Liver (tissue), 9 donors: Measurements from ENCODE around the gene ERC2. TPM values are rescaled to one million over a fixed set of nuclear protein-coding genes. Genes with fewer than 3 reads are reported as not detected.

Experiments
- DNase-seq: peaks from one replicate; pipeline ENCODE4 v3.0.0-alpha.2; 2017; ENCODE audit warnings: low spot score
- H3K27ac ChIP-seq, 2 donors: one replicate each; pipeline ENCODE4 v1.7.0; 2013; ENCODE audit warnings: inconsistent platforms in 2 of 2, low read length in 2 of 2, control low read depth in 1 of 2, low read depth in 1 of 2, mild to moderate bottlenecking in 1 of 2
- H3K27me3 ChIP-seq, 4 donors: one replicate each; pipeline versions ENCODE4 v1.6.1 to v1.7.0; 2013; ENCODE audit warnings: low read length in 3 of 4, inconsistent platforms in 1 of 4, mild to moderate bottlenecking in 1 of 4, moderate library complexity in 1 of 4; ENCODE audit not compliant: control insufficient read depth in 4 of 4, insufficient read depth in 4 of 4
- H3K36me3 ChIP-seq, 4 donors: one replicate each; pipeline versions ENCODE4 v1.6.1 to v1.7.0; 2013; ENCODE audit warnings: low read length in 3 of 4, mild to moderate bottlenecking in 3 of 4, low read depth in 1 of 4, moderate library complexity in 1 of 4; ENCODE audit not compliant: control insufficient read depth in 4 of 4, insufficient read depth in 3 of 4
- H3K4me1 ChIP-seq, 4 donors: one replicate each; pipeline versions ENCODE4 v1.6.1 to v1.7.0; 2013; ENCODE audit warnings: low read length in 3 of 4, mild to moderate bottlenecking in 3 of 4, moderate library complexity in 1 of 4; ENCODE audit not compliant: control insufficient read depth in 4 of 4, insufficient read depth in 4 of 4
- H3K4me3 ChIP-seq, 3 donors: one replicate each; pipeline versions ENCODE4 v1.6.1 to v1.7.0; 2013; ENCODE audit warnings: low read length in 3 of 3, control low read depth in 1 of 3, low read depth in 1 of 3, mild to moderate bottlenecking in 1 of 3
- H3K9ac ChIP-seq, 2 donors: one replicate each; pipeline ENCODE4 v1.7.0; 2013; ENCODE audit warnings: low read length in 2 of 2, mild to moderate bottlenecking in 2 of 2, moderate library complexity in 2 of 2, control low read depth in 1 of 2, low read depth in 1 of 2
- H3K9me3 ChIP-seq, 4 donors: one replicate each; pipeline versions ENCODE4 v1.6.1 to v1.7.0; 2013; ENCODE audit warnings: low read length in 3 of 4; ENCODE audit not compliant: control insufficient read depth in 4 of 4
- ATF3 ChIP-seq: IDR thresholded peaks from 2 replicates; pipeline ENCODE4 v1.6.1; 2016; ENCODE audit warnings: antibody characterized with exemption
- CTCF ChIP-seq: fragments of 150-350 bp; IDR thresholded peaks from 2 replicates; pipeline ENCODE4 v1.5.1; 2017; ENCODE audit warnings: improper control_type of control experiment, low read depth, low read length; ENCODE audit not compliant: missing input control
- EGR1 ChIP-seq, 2 donors: IDR thresholded peaks; 2 replicates each; pipeline ENCODE4 v1.6.1; 2016 to 2018; ENCODE audit warnings: antibody characterized with exemption in 2 of 2, low read depth in 2 of 2
- FOXA1 ChIP-seq: IDR thresholded peaks from 2 replicates; pipeline ENCODE4 v1.6.1; 2016; ENCODE audit warnings: antibody characterized with exemption
- FOXA2 ChIP-seq: IDR thresholded peaks from 2 replicates; pipeline ENCODE4 v1.6.1; 2016; ENCODE audit warnings: antibody characterized with exemption
- GABPA ChIP-seq, 2 donors: IDR thresholded peaks in 1 of 2; conservative IDR thresholded peaks in 1 of 2; 2 replicates each; pipeline ENCODE4 v1.6.1; 2016; ENCODE audit warnings: antibody characterized with exemption in 2 of 2, mild to moderate bottlenecking in 1 of 2, moderate library complexity in 1 of 2
- HNF4G ChIP-seq: IDR thresholded peaks from 2 replicates; pipeline ENCODE4 v1.6.1; 2016; ENCODE audit warnings: antibody characterized with exemption
- JUND ChIP-seq, 2 donors: IDR thresholded peaks; 2 replicates each; pipeline ENCODE4 v1.6.1; 2016; ENCODE audit warnings: antibody characterized with exemption in 2 of 2
- NR2F2 ChIP-seq: IDR thresholded peaks from 2 replicates; pipeline ENCODE4 v1.6.1; 2016; ENCODE audit warnings: antibody characterized with exemption
- RAD21 ChIP-seq, 2 donors: IDR thresholded peaks; 2 replicates each; pipeline ENCODE4 v1.6.1; 2016; ENCODE audit warnings: antibody characterized with exemption in 2 of 2, mild to moderate bottlenecking in 2 of 2
- REST ChIP-seq: IDR thresholded peaks from 2 replicates; pipeline ENCODE4 v1.6.1; 2016; ENCODE audit warnings: antibody characterized with exemption, mild to moderate bottlenecking
- SP1 ChIP-seq: IDR thresholded peaks from 2 replicates; pipeline ENCODE4 v1.6.1; 2018; ENCODE audit warnings: antibody characterized with exemption, mild to moderate bottlenecking
- TAF1 ChIP-seq: conservative IDR thresholded peaks from 2 replicates; pipeline ENCODE4 v1.6.1; 2016; ENCODE audit warnings: antibody characterized with exemption, mild to moderate bottlenecking
- YY1 ChIP-seq: IDR thresholded peaks from 2 replicates; pipeline ENCODE4 v1.6.1; 2016; ENCODE audit warnings: antibody characterized with exemption, mild to moderate bottlenecking
- ZBTB33 ChIP-seq: IDR thresholded peaks from 2 replicates; pipeline ENCODE4 v1.6.1; 2016; ENCODE audit warnings: antibody characterized with exemption
- WGBS: extraction: QIAGEN DNeasy Blood & Tissue Kit; methylation state at CpG from one replicate; pipeline ENCODE4 v1.1.7; 2013; 5-methylcytosine and 5-hydroxymethylcytosine counted together
- polyA plus RNA-seq, 2 donors: library from polyadenylated mRNA; stranded (reverse) in 1 of 2; unstranded in 1 of 2; fragments of 200-250 nt in 1 of 2; fragments of >200 nt in 1 of 2; fragmentation: Nextera tagmentation in 1 of 2; extraction: Ambion mirVana in 1 of 2; gene quantifications; one replicate each; pipeline versions ENCODE4 v1.2.1 to v1.2.3, GENCODE V29; 2013 to 2015
- total RNA-seq, 2 donors: library from RNA; depleted of rRNA; stranded (reverse); fragments of >200 nt; gene quantifications; one replicate each; pipeline ENCODE4 v1.2.3, GENCODE V29; 2014
- TF ChIP-seq, protein P1 (sequence below): IDR thresholded peaks from 2 replicates; pipeline ENCODE4 v1.6.1; 2016; ENCODE audit warnings: antibody characterized with exemption
- donor health status: healthy.
- donor health status: healthy.
- donor health status: healthy.
- donor health status: healthy.
- donor health status: healthy.

The ERC2 gene
- total and polyA plus RNA-seq, 4 donors: 0.14 to 0.25 TPM; not detected in 2

GRCh38 chr3:56233742-56234141 lies 234.5 kb downstream of the ERC2 start (continued):
- no peak for TF ChIP-seq CTCF
- no peak for TF ChIP-seq NR2F2
- no peak for TF ChIP-seq TAF1
- TF ChIP-seq GABPA (IDR thresholded peaks at IDR 0.05 in 1 of 2, conservative IDR thresholded peaks at IDR 0.05 in 1 of 2): no peak
- no peak for TF ChIP-seq RAD21 (IDR thresholded peaks at IDR 0.05)

GRCh38 chr3:56229311-56229710 lies 239.0 kb downstream of the ERC2 start:
- WGBS: 88% methylated on average over 1 of the region's 1 CpG
- H3K36me3 ChIP-seq: no peaks in the 10 kb centered on the region
- no peak overlapping the region for H3K27ac ChIP-seq
- no peak overlapping the region for H3K9ac ChIP-seq
- no peak for TF ChIP-seq FOXA2
- TF ChIP-seq EGR1 (IDR thresholded peaks at IDR 0.05; ENCODE audit: low read depth in 2 of 2): no peak
- no peak for TF ChIP-seq CTCF
- TF ChIP-seq, protein P1, sequence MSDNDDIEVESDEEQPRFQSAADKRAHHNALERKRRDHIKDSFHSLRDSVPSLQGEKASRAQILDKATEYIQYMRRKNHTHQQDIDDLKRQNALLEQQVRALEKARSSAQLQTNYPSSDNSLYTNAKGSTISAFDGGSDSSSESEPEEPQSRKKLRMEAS: no peak
- no peak for TF ChIP-seq HNF4G
- no peak for TF ChIP-seq SP1
- TF ChIP-seq YY1: no peak
- no peak for TF ChIP-seq GABPA (IDR thresholded peaks at IDR 0.05 in 1 of 2, conservative IDR thresholded peaks at IDR 0.05 in 1 of 2)
- H3K27me3 ChIP-seq: no peaks in the 10 kb centered on the region
- DNase-seq: no peak
- H3K4me3 ChIP-seq: no peak overlapping the region
- H3K4me1 ChIP-seq: no peaks in the 10 kb centered on the region
- no peaks in the 10 kb centered on the region for H3K9me3 ChIP-seq

- DNase-seq: no peak
- Histone ChIP-seq H3K4me1 (no peaks in the 10 kb centered on the region), H3K9me3 (no peaks in the 10 kb centered on the region), H3K36me3 (no peaks in the 10 kb centered on the region), H3K27ac (no peak overlapping the region), H3K4me3 (no peak overlapping the region), H3K27me3 (peaks cover 0 to 8% (median 0%) of the 10 kb centered on the region in 4 donors), H3K9ac (no peak overlapping the region)
- 57% methylated on average over 2 of the region's 2 CpGs for WGBS
- TF ChIP-seq YY1: no peak
- TF ChIP-seq EGR1 (IDR thresholded peaks at IDR 0.05; ENCODE audit: low read depth in 2 of 2): no peak
- TF ChIP-seq CTCF: no peak
- no peak for TF ChIP-seq SP1
- TF ChIP-seq JUND (IDR thresholded peaks at IDR 0.05): no peak
- TF ChIP-seq ATF3: no peak
- TF ChIP-seq ZBTB33: no peak
- no peak for TF ChIP-seq FOXA1
- no peak for TF ChIP-seq TAF1
- TF ChIP-seq NR2F2: no peak
- TF ChIP-seq REST: no peak
Measured at GRCh38 chr3:56222866-56223265, 245.4 kb downstream of the ERC2 start.
